Retinal pigment epithelial cell (primary cell): ENCODE results near the gene NHLRC4.

Source experiments
- DNase-seq: peaks from one replicate; pipeline ENCODE4 v3.0.0-alpha.2; 2010; ENCODE audit warnings: low read depth
- H3K4me3 ChIP-seq: 2 replicates; pipeline ENCODE4 v1.5.1; 2011; ENCODE audit warnings: mild to moderate bottlenecking, low read length, control low read depth, moderate library complexity
- CTCF ChIP-seq: conservative IDR thresholded peaks from 2 replicates; pipeline ENCODE4 v1.5.1; 2011; ENCODE audit warnings: low read depth, low read length, control low read depth, inconsistent platforms

NHLRC4 gene

GRCh38 chr16:560701-561412 is 5.9 kb upstream of the NHLRC4 start:
- TF ChIP-seq CTCF = no peak
- no peak for DNase-seq
- no peak overlapping the region for H3K4me3 ChIP-seq

GRCh38 chr16:561413-561794 is 5.4 kb upstream of the NHLRC4 start:
- TF ChIP-seq CTCF = no peak
- DNase-seq = no peak
- H3K4me3 ChIP-seq = no peak overlapping the region

GRCh38 chr16:561957-562938 is 4.6 kb upstream of the NHLRC4 start:
- DNase-seq = no peak
- no peak overlapping the region for H3K4me3 ChIP-seq
- TF ChIP-seq CTCF = no peak

GRCh38 chr16:563072-563644 is 3.6 kb upstream of the NHLRC4 start:
- H3K4me3 ChIP-seq = no peak overlapping the region
- no peak for TF ChIP-seq CTCF

GRCh38 chr16:564690-565418 is 2.0 kb upstream of the NHLRC4 start:
- no peak for TF ChIP-seq CTCF
- H3K4me3 ChIP-seq = no peak overlapping the region
- no peak for DNase-seq

More at GRCh38 chr16:563072-563644, 3.6 kb upstream of the NHLRC4 start:
- no peak for DNase-seq

- no peak overlapping the region for H3K4me3 ChIP-seq
- no peak for TF ChIP-seq CTCF
- DNase-seq = no peak
Observed at GRCh38 chr16:565419-566330, 1.1 kb upstream of the NHLRC4 start.
